Measurements from ENCODE around the gene ERBB4. TPM values are rescaled to one million over a fixed set of nuclear protein-coding genes. Genes with fewer than 3 reads are reported as not detected.

Gene ERBB4
- total and polyA plus RNA-seq, 2 of the 8 experiments (the other 6 are each of a cell fraction or from before 2014, with no cell fraction given) = 0.34 to 1.3 TPM

DNA sequence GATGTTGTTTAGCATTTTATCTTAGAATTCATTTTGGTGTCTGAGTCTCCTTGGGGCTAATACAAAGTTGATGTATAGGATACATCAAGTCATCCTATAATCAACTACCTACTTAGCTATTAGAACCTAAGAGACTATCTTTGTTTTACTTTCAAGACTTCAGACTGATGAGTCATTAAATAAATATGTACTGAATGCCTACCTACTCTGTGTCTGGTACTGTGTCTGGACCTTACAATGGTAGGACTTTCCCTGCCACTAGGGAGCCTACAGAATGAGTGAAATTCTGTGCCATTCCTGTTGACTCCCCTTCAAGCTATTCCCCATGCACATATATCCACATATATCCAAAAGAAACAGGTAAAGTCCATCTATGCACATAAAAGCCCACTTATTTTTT is 114.5 kb downstream of the ERBB4 start:
- H2AK5ac ChIP-seq (ENCODE audit: low read depth, low read length) = no peak overlapping the region
- no peaks in the 10 kb centered on the region for H3K36me3 ChIP-seq (ENCODE audit: control insufficient read depth in 2 of 4, insufficient read depth in 4 of 4, low read length in 3 of 4)
- H3K27ac ChIP-seq (ENCODE audit: low read depth, low read length) = no peak overlapping the region
- H3K79me1 ChIP-seq (ENCODE audit: low read depth, low read length) = no peaks in the 10 kb centered on the region
- no peak overlapping the region for H2BK5ac ChIP-seq (ENCODE audit: low read depth, low read length)
- H2BK12ac ChIP-seq (ENCODE audit: low read depth, low read length) = no peak overlapping the region
- H2BK15ac ChIP-seq (ENCODE audit: low read length) = no peak overlapping the region
- no peak overlapping the region for H3K18ac ChIP-seq (ENCODE audit: extremely low read depth, low read length)
- no peak overlapping the region for H3K9ac ChIP-seq (replicated peaks in 1 of 4; ENCODE audit: extremely low read depth in 1 of 4, low read depth in 3 of 4, low read length in 3 of 4)
- FAIRE-seq = no peak
- DNase-seq (ENCODE audit: low read depth in 1 of 2, low spot score in 2 of 2) = no peak
- POLR2A ChIA-PET (ENCODE audit: partially characterized antibody) = no interaction called here
- no peak overlapping the region for H3K4ac ChIP-seq (replicated peaks; ENCODE audit: insufficient read length, low read depth, low read length)
- H4K8ac ChIP-seq (ENCODE audit: extremely low read depth, insufficient read depth, low read length) = no peak overlapping the region
- no peak overlapping the region for H3K4me3 ChIP-seq (ENCODE audit: extremely low read depth in 1 of 4, insufficient read depth in 2 of 4, low read depth in 3 of 4, low read length in 4 of 4)
- H3K23me2 ChIP-seq (ENCODE audit: low read depth, low read length) = no peaks in the 10 kb centered on the region
- H3K27me3 ChIP-seq (replicated peaks in 1 of 4; ENCODE audit: control insufficient read depth in 3 of 4, extremely low read depth in 1 of 4, insufficient read depth in 3 of 4, low read length in 3 of 4) = no peaks in the 10 kb centered on the region
- CTCF ChIA-PET (ENCODE audit: partially characterized antibody) = interaction anchor here (0.6 to 1.2 kb wide), 2 partner anchors 72 to 101 kb away, joined by 3 read pairs; no protein-coding TSS in a partner anchor
- H3K4me2 ChIP-seq (ENCODE audit: insufficient read depth in 1 of 2, low read depth in 2 of 2, low read length in 2 of 2) = no peak overlapping the region
- H3K14ac ChIP-seq (ENCODE audit: insufficient read length) = no peak overlapping the region
- H3K9me3 ChIP-seq (ENCODE audit: insufficient read depth in 2 of 2, low read depth in 1 of 2, low read length in 1 of 2) = no peaks in the 10 kb centered on the region
- no peak overlapping the region for H3K23ac ChIP-seq (ENCODE audit: insufficient read length)
- H2AFZ ChIP-seq (ENCODE audit: low read length) = no peak overlapping the region
- no peak overlapping the region for H4K5ac ChIP-seq (ENCODE audit: insufficient read length, low read depth, low read length)
- no peak overlapping the region for H2BK120ac ChIP-seq (replicated peaks; ENCODE audit: low read depth, low read length)
- H2BK20ac ChIP-seq (ENCODE audit: low read length) = no peak overlapping the region
- no peaks in the 10 kb centered on the region for H3K79me2 ChIP-seq (ENCODE audit: control insufficient read depth in 1 of 2, insufficient read depth in 2 of 2, low read length in 2 of 2)
- H3K56ac ChIP-seq (replicated peaks; ENCODE audit: insufficient read length, low read depth, low read length) = no peak overlapping the region
- peaks cover 0 to 17% (median 5%) of the 10 kb centered on the region in 4 experiments; a peak in 3 of 7 replicates for H3K4me1 ChIP-seq (replicated peaks in 1 of 4; ENCODE audit: control insufficient read depth in 3 of 4, insufficient read depth in 4 of 4, low read length in 3 of 4)
- no peak overlapping the region for H4K91ac ChIP-seq (replicated peaks; ENCODE audit: insufficient read length, low read length)
- H4K20me1 ChIP-seq (replicated peaks in 1 of 2; ENCODE audit: control insufficient read depth in 1 of 2, insufficient read depth in 2 of 2, low read length in 2 of 2) = no peaks in the 10 kb centered on the region
- TF ChIP-seq HDAC2 (IDR thresholded peaks at IDR 0.05; ENCODE audit: borderline replicate concordance in 1 of 2, low read depth in 2 of 2, low read length in 2 of 2) (no peak), SUZ12 (IDR thresholded peaks at IDR 0.05; ENCODE audit: low read length) (no peak), BACH1 (IDR thresholded peaks at IDR 0.05; ENCODE audit: low read length) (no peak), RNF2 (IDR thresholded peaks at IDR 0.05; ENCODE audit: borderline replicate concordance, low read depth, low read length, missing control alignments, poor library complexity, severe bottlenecking) (no peak), EGR1 (IDR thresholded peaks at IDR 0.05; ENCODE audit: borderline replicate concordance, low read depth, low read length) (no peak), CREB1 (IDR thresholded peaks at IDR 0.05) (no peak), EP300 (IDR thresholded peaks at IDR 0.05; ENCODE audit: borderline replicate concordance in 1 of 2, low read depth in 2 of 2, low read length in 2 of 2) (no peak), SRF (IDR thresholded peaks at IDR 0.05; ENCODE audit: low read depth, low read length) (no peak), SIX5 (IDR thresholded peaks at IDR 0.05; ENCODE audit: low read depth, low read length) (no peak), SP4 (IDR thresholded peaks at IDR 0.05; ENCODE audit: low read length) (no peak)
- TF ChIP-seq, protein P1, sequence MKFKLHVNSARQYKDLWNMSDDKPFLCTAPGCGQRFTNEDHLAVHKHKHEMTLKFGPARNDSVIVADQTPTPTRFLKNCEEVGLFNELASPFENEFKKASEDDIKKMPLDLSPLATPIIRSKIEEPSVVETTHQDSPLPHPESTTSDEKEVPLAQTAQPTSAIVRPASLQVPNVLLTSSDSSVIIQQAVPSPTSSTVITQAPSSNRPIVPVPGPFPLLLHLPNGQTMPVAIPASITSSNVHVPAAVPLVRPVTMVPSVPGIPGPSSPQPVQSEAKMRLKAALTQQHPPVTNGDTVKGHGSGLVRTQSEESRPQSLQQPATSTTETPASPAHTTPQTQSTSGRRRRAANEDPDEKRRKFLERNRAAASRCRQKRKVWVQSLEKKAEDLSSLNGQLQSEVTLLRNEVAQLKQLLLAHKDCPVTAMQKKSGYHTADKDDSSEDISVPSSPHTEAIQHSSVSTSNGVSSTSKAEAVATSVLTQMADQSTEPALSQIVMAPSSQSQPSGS (IDR thresholded peaks at IDR 0.05; ENCODE audit: low read length) = no peak
- TF ChIP-seq, protein P2, sequence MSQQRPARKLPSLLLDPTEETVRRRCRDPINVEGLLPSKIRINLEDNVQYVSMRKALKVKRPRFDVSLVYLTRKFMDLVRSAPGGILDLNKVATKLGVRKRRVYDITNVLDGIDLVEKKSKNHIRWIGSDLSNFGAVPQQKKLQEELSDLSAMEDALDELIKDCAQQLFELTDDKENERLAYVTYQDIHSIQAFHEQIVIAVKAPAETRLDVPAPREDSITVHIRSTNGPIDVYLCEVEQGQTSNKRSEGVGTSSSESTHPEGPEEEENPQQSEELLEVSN (IDR thresholded peaks at IDR 0.05) = no peak
